ENCODE data around the gene MEP1A.
"Not testable (repeated sequence)": the region's sequence is repeated elsewhere in the genome, so short reads cannot be mapped to it uniquely, and the experiment has no call there.

DNA sequence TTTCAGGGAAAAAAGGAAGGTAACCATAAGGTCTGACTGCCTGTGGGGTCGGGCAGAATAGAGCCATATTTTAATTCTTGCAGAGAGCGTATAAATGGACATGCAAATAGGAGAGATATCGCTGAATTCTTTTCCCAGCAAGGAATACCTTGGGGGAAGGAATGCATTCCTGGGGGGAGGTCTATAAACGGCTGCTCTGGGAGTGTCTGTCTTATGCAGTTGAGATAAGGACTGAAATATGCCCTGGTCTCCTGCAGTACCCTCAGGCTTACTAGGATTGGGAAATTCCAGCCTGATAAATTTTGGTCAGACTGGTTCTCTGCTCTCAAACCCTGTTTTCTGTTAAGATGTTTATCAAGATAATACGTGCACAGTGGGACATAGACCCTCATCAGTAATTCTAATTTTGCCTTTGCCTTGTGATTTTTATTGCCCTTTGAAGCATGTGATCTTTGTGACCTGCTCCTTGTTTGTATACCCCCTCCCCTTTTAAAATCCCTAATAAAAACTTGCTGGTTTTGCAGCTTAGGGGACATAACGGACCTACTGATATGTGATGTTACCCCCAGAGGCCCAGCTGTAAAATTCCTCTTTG, 49.2 kb downstream of the MEP1A start:
- TF ChIP-seq, protein P1, sequence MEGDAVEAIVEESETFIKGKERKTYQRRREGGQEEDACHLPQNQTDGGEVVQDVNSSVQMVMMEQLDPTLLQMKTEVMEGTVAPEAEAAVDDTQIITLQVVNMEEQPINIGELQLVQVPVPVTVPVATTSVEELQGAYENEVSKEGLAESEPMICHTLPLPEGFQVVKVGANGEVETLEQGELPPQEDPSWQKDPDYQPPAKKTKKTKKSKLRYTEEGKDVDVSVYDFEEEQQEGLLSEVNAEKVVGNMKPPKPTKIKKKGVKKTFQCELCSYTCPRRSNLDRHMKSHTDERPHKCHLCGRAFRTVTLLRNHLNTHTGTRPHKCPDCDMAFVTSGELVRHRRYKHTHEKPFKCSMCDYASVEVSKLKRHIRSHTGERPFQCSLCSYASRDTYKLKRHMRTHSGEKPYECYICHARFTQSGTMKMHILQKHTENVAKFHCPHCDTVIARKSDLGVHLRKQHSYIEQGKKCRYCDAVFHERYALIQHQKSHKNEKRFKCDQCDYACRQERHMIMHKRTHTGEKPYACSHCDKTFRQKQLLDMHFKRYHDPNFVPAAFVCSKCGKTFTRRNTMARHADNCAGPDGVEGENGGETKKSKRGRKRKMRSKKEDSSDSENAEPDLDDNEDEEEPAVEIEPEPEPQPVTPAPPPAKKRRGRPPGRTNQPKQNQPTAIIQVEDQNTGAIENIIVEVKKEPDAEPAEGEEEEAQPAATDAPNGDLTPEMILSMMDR (IDR thresholded peaks at IDR 0.05): not testable (repeated sequence)
- not testable (repeated sequence) for TF ChIP-seq EP300 (IDR thresholded peaks at IDR 0.05); POLR2AphosphoS5 (IDR thresholded peaks at IDR 0.05); POLR2A (IDR thresholded peaks at IDR 0.05; ENCODE audit: low read depth)

All from esophagus muscularis mucosa (tissue), 4 donors.